HepG2 (cell line): ENCODE results near the gene LSM12. TPM values are rescaled to one million over a fixed set of nuclear protein-coding genes. Genes with fewer than 3 reads are reported as not detected.
A peak's percentile ranks its signal among the peaks of the same experiment; 100 is the strongest.

ENCODE experiments used
- ELF3 ChIP-seq: IDR thresholded peaks from 2 replicates; pipeline ENCODE4 v1.6.1; 2016; ENCODE audit warnings: missing genetic modification reagents, missing compliant biosample characterization
- GATAD2A ChIP-seq: IDR thresholded peaks from 2 replicates; pipeline ENCODE4 v1.6.1; 2016
- KMT2B ChIP-seq: IDR thresholded peaks from 2 replicates; pipeline ENCODE4 v1.6.1; 2016; ENCODE audit warnings: missing genetic modification reagents, missing compliant biosample characterization
- MBD4 ChIP-seq: IDR thresholded peaks from 2 replicates; pipeline ENCODE4 v1.6.1; 2012; ENCODE audit warnings: low read length, inconsistent platforms, borderline replicate concordance
- SMAD1 ChIP-seq: sonication (generic); formaldehyde crosslinking; IDR thresholded peaks from 2 replicates; pipeline ENCODE4 v1.4.0; 2020; ENCODE audit warnings: missing genetic modification reagents, low read depth, mild to moderate bottlenecking, borderline replicate concordance
- ZNF205 ChIP-seq: IDR thresholded peaks from 2 replicates; pipeline ENCODE4 v1.6.1; 2018; ENCODE audit warnings: missing biosample characterization, missing genetic modification reagents
- ZNF335 ChIP-seq: sonication (generic); formaldehyde crosslinking; IDR thresholded peaks from 2 replicates; pipeline ENCODE4 v1.4.0; 2020; ENCODE audit warnings: missing genetic modification reagents
- polyA plus RNA-seq, 8 experiments: library from polyadenylated mRNA; depleted of rRNA in 3 of 8; stranded (reverse) in 7 of 8; unstranded in 1 of 8; fragments of >200 nt; fragmentation: Illumina TruSeq in 4 of 8; extraction: Trizol in 4 of 8; gene quantifications; 2 replicates each; pipeline versions ENCODE4 v1.2.1 to v1.2.3, GENCODE V29; 2011 to 2016; ENCODE audit warnings: low read depth in 4 of 8, missing spikeins in 1 of 8, mixed read lengths in 1 of 8; ENCODE audit not compliant: insufficient read depth in 1 of 8
- total RNA-seq, 5 experiments: library from RNA; depleted of rRNA; stranded (reverse); fragments of >200 nt; fragmentation: Illumina TruSeq; extraction: Trizol; gene quantifications; 2 replicates each; pipeline ENCODE4 v1.2.3, GENCODE V29; 2016; ENCODE audit warnings: low read depth in 1 of 5
- TF ChIP-seq, protein P1 (sequence below): IDR thresholded peaks from 2 replicates; pipeline ENCODE4 v1.6.1; 2016; ENCODE audit warnings: low read depth, missing genetic modification reagents, missing compliant biosample characterization
- TF ChIP-seq, protein P2 (sequence below): IDR thresholded peaks from 2 replicates; pipeline ENCODE4 v1.6.1; 2012; ENCODE audit warnings: inconsistent platforms
- TF ChIP-seq, protein P3 (sequence below): IDR thresholded peaks from 2 replicates; pipeline ENCODE4 v1.6.1; 2018; ENCODE audit warnings: missing genetic modification reagents, mild to moderate bottlenecking, missing compliant biosample characterization
- TF ChIP-seq, protein P4 (sequence below): sonication (generic); formaldehyde crosslinking; IDR thresholded peaks from 2 replicates; pipeline ENCODE4 v1.9.0; 2021; ENCODE audit warnings: mild to moderate bottlenecking, missing genetic modification reagents
- TF ChIP-seq, protein P5 (sequence below): sonication (generic); formaldehyde crosslinking; IDR thresholded peaks from 2 replicates; pipeline ENCODE4 v1.4.0; 2020; ENCODE audit warnings: missing genetic modification reagents
- TF ChIP-seq, protein P6 (sequence below): sonication (generic); formaldehyde crosslinking; IDR thresholded peaks from 2 replicates; pipeline ENCODE4 v1.8.0; 2022; ENCODE audit warnings: missing genetic modification reagents, low read depth, mild to moderate bottlenecking, borderline replicate concordance

LSM12 gene
- total and polyA plus RNA-seq, 2 of the 13 experiments (the other 11 are each of a cell fraction or from before 2014, with no cell fraction given): 52.8 to 55.7 TPM

DNA sequence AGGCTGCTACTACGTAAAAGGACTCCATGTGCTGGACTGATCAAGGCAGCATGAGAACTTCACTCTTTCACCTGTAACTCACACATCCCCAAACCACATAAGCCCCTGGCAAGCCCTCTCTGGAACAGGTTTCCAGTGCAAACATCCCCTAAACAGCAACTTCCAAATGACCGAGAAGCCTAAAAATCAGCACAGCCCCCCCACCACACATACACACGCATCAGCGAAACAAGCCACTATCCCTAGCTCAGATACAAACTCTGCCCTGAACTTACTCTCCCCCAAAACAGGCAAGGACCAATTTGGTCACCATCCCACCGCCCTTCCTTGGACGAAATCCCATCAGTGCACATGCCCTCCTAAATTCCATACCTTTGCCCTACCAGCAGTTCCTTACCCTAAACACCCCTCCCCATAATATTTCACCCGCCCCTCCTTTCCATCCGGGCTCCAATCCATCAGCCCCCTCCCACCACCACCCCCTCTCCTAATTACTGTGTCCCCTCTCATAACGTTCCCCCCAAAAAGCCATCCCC is 735 bp downstream of the LSM12 start (continued):
- TF ChIP-seq, protein P1, sequence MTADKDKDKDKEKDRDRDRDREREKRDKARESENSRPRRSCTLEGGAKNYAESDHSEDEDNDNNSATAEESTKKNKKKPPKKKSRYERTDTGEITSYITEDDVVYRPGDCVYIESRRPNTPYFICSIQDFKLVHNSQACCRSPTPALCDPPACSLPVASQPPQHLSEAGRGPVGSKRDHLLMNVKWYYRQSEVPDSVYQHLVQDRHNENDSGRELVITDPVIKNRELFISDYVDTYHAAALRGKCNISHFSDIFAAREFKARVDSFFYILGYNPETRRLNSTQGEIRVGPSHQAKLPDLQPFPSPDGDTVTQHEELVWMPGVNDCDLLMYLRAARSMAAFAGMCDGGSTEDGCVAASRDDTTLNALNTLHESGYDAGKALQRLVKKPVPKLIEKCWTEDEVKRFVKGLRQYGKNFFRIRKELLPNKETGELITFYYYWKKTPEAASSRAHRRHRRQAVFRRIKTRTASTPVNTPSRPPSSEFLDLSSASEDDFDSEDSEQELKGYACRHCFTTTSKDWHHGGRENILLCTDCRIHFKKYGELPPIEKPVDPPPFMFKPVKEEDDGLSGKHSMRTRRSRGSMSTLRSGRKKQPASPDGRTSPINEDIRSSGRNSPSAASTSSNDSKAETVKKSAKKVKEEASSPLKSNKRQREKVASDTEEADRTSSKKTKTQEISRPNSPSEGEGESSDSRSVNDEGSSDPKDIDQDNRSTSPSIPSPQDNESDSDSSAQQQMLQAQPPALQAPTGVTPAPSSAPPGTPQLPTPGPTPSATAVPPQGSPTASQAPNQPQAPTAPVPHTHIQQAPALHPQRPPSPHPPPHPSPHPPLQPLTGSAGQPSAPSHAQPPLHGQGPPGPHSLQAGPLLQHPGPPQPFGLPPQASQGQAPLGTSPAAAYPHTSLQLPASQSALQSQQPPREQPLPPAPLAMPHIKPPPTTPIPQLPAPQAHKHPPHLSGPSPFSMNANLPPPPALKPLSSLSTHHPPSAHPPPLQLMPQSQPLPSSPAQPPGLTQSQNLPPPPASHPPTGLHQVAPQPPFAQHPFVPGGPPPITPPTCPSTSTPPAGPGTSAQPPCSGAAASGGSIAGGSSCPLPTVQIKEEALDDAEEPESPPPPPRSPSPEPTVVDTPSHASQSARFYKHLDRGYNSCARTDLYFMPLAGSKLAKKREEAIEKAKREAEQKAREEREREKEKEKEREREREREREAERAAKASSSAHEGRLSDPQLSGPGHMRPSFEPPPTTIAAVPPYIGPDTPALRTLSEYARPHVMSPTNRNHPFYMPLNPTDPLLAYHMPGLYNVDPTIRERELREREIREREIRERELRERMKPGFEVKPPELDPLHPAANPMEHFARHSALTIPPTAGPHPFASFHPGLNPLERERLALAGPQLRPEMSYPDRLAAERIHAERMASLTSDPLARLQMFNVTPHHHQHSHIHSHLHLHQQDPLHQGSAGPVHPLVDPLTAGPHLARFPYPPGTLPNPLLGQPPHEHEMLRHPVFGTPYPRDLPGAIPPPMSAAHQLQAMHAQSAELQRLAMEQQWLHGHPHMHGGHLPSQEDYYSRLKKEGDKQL (CRISPR knock-in tag): 0 out of 2 replicates have a peak, but pooled peaks have one; percentile 12
- TF ChIP-seq, protein P2, sequence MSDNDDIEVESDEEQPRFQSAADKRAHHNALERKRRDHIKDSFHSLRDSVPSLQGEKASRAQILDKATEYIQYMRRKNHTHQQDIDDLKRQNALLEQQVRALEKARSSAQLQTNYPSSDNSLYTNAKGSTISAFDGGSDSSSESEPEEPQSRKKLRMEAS: no peak
- TF ChIP-seq, protein P3, sequence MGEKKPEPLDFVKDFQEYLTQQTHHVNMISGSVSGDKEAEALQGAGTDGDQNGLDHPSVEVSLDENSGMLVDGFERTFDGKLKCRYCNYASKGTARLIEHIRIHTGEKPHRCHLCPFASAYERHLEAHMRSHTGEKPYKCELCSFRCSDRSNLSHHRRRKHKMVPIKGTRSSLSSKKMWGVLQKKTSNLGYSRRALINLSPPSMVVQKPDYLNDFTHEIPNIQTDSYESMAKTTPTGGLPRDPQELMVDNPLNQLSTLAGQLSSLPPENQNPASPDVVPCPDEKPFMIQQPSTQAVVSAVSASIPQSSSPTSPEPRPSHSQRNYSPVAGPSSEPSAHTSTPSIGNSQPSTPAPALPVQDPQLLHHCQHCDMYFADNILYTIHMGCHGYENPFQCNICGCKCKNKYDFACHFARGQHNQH (CRISPR knock-in tag): peak; percentile 14; the same call in 1 of the 2 replicates
- TF ChIP-seq GATAD2A (CRISPR knock-in tag) (peak; percentile 26; the same call in 1 of the 2 replicates), ELF3 (peak; percentile 1; the same call in 1 of the 2 replicates), SMAD1 (CRISPR knock-in tag) (0 out of 2 replicates have a peak, but pooled peaks have one; percentile 51), ZNF205 (CRISPR knock-in tag) (no peak), ZNF335 (CRISPR knock-in tag) (0 out of 2 replicates have a peak, but pooled peaks have one; percentile 26), MBD4 (no peak), KMT2B (no peak)
- TF ChIP-seq, protein P4, sequence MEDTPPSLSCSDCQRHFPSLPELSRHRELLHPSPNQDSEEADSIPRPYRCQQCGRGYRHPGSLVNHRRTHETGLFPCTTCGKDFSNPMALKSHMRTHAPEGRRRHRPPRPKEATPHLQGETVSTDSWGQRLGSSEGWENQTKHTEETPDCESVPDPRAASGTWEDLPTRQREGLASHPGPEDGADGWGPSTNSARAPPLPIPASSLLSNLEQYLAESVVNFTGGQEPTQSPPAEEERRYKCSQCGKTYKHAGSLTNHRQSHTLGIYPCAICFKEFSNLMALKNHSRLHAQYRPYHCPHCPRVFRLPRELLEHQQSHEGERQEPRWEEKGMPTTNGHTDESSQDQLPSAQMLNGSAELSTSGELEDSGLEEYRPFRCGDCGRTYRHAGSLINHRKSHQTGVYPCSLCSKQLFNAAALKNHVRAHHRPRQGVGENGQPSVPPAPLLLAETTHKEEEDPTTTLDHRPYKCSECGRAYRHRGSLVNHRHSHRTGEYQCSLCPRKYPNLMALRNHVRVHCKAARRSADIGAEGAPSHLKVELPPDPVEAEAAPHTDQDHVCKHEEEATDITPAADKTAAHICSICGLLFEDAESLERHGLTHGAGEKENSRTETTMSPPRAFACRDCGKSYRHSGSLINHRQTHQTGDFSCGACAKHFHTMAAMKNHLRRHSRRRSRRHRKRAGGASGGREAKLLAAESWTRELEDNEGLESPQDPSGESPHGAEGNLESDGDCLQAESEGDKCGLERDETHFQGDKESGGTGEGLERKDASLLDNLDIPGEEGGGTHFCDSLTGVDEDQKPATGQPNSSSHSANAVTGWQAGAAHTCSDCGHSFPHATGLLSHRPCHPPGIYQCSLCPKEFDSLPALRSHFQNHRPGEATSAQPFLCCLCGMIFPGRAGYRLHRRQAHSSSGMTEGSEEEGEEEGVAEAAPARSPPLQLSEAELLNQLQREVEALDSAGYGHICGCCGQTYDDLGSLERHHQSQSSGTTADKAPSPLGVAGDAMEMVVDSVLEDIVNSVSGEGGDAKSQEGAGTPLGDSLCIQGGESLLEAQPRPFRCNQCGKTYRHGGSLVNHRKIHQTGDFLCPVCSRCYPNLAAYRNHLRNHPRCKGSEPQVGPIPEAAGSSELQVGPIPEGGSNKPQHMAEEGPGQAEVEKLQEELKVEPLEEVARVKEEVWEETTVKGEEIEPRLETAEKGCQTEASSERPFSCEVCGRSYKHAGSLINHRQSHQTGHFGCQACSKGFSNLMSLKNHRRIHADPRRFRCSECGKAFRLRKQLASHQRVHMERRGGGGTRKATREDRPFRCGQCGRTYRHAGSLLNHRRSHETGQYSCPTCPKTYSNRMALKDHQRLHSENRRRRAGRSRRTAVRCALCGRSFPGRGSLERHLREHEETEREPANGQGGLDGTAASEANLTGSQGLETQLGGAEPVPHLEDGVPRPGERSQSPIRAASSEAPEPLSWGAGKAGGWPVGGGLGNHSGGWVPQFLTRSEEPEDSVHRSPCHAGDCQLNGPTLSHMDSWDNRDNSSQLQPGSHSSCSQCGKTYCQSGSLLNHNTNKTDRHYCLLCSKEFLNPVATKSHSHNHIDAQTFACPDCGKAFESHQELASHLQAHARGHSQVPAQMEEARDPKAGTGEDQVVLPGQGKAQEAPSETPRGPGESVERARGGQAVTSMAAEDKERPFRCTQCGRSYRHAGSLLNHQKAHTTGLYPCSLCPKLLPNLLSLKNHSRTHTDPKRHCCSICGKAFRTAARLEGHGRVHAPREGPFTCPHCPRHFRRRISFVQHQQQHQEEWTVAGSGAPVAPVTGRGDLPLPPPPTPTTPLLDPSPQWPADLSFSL (CRISPR knock-in tag): 0 out of 2 replicates have a peak, but pooled peaks have one; percentile 27
- TF ChIP-seq, protein P5, sequence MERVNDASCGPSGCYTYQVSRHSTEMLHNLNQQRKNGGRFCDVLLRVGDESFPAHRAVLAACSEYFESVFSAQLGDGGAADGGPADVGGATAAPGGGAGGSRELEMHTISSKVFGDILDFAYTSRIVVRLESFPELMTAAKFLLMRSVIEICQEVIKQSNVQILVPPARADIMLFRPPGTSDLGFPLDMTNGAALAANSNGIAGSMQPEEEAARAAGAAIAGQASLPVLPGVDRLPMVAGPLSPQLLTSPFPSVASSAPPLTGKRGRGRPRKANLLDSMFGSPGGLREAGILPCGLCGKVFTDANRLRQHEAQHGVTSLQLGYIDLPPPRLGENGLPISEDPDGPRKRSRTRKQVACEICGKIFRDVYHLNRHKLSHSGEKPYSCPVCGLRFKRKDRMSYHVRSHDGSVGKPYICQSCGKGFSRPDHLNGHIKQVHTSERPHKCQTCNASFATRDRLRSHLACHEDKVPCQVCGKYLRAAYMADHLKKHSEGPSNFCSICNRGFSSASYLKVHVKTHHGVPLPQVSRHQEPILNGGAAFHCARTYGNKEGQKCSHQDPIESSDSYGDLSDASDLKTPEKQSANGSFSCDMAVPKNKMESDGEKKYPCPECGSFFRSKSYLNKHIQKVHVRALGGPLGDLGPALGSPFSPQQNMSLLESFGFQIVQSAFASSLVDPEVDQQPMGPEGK (CRISPR knock-in tag): peak; percentile 39; the same call in 1 of the 2 replicates
- TF ChIP-seq, protein P6, sequence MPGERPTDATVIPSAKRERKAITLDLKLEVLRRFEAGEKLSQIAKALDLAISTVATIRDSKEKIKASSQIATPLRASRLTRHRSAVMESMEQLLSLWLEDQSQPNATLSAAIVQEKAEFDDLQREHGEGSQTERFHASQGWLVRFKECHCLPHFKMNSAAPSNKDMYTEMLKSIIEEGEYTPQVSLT (CRISPR knock-in tag): no peak
